IPS-NIHi7 (cell line): ENCODE results near the gene ULK1.
A peak's percentile ranks its signal among the peaks of the same experiment; 100 is the strongest.

Source experiments
- DNase-seq: peaks from one replicate; pipeline ENCODE4 v3.0.0; 2012; ENCODE audit warnings: mixed read lengths; ENCODE audit errors: extremely low spot score

The ULK1 gene

GRCh38 chr12:131908092-131909080 lies 14.0 kb downstream of the ULK1 start:
- no peak for DNase-seq

GRCh38 chr12:131909081-131909751 lies 14.8 kb downstream of the ULK1 start:
- DNase-seq = no peak

DNA sequence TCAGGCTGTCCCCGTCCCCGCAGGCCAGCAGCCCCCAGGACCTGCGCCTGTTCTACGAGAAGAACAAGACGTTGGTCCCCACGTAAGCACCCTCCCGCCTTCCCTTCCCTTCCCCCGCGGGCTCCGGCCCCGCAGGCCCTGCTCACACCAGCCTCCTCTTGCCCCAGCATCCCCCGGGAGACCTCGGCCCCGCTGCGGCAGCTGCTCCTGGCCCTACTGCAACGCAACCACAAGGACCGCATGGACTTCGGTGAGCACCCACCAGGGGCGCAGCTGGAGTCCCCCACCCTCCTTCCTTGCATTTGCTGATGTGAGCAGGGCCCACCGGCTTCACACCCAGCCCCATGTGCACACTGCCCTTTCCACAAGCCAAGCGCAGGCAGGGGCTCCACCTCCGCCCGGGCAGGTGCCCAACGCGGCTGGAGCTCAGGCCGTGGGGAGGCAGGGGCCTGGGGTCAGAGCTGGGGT lies 15.4 kb downstream of the ULK1 start:
- DNase-seq = no peak

DNA sequence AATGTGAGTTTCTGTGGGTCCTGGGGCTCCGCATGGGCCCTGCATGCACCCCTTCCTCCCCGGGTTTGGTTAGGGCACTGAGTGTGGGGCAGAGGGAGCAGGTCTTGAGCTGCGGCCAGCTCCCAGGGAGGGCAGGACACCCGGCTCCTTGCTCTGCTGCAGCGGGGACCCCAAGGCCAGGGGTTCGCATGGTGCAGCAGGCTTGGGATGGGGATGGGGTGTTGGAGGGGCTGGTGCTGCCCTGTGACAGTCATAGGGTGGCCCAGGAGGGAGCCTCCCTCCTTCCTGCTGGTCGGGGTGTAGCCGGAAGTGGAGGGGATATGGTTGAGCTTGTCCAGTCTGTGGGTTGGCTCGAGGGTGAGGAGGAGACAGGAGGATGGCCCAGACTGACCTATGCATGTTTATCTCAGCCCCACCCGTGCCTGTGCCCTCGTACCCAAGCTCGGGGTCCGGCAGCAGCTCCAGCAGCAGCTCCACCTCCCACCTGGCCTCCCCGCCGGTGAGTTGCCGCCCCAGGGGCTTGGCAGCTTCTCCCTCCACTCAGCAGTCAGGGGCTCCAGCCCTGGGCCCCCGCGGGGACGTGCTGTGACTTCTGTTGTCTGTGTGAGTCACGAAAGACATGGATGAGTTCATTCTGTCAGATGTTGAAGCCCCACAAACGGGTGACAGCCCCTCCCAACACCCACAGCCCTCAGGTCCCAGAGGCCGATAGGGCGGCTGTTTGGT lies 16.0 kb downstream of the ULK1 start:
- no peak for DNase-seq

GRCh38 chr12:131911028-131911650 lies 16.7 kb downstream of the ULK1 start:
- DNase-seq = no peak

GRCh38 chr12:131911851-131912477 lies 17.5 kb downstream of the ULK1 start:
- DNase-seq = no peak

GRCh38 chr12:131912518-131913274 lies 18.3 kb downstream of the ULK1 start:
- DNase-seq = peak; percentile 58

- no peak for DNase-seq
Observed at GRCh38 chr12:131913666-131914065, 19.2 kb downstream of the ULK1 start.

DNA sequence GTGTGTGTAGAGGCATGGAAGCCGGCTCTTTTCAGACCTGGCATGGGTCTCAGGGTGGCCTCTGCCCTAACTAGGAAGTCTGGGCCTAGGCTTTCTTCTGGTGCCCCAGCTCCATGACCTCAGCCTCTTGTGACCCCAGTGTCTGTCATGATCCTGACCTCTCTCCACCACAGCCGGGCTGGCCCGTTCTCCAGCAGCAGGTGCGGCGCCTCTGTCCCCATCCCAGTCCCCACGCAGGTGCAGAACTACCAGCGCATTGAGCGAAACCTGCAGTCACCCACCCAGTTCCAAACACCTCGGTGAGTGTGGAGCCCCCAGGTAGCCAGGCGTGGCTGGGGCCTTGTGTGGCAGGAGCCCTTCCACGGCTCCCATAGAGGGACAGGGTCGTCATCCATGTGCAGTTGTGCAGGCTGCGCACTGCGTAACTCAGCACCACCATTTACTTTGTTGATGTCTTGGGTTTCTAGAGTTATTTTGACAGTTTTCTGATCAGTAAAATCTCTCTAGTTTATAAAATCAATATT lies 19.8 kb downstream of the ULK1 start:
- no peak for DNase-seq

DNA sequence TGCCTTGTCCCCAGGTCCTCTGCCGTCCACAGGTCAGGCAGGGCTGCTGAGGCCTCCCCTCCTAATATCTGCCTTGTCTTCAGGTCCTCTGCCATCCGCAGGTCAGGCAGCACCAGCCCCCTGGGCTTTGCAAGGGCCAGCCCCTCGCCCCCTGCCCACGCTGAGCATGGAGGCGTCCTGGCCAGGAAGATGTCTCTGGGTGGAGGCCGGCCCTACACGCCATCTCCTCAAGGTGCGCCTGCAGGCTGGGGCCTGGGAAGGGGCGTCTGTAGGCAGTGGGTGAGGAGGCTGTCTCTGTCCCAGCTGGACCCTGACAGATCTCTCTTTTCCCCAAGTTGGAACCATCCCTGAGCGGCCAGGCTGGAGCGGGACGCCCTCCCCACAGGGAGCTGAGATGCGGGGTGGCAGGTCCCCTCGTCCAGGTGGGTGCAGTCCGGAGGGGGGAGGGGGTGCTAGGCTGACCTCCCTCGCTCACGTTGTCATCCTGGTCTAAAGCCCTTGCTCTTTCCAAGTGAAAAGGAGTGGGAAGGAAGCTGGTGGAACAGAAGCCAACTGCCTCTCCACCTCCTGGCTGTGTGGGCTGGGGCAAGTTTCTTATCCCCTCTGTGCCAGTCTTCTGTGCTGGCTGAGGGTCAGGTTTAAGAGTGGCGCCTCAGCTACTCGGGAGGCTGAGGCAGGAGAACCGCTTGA lies 20.7 kb downstream of the ULK1 start:
- no peak for DNase-seq

DNA sequence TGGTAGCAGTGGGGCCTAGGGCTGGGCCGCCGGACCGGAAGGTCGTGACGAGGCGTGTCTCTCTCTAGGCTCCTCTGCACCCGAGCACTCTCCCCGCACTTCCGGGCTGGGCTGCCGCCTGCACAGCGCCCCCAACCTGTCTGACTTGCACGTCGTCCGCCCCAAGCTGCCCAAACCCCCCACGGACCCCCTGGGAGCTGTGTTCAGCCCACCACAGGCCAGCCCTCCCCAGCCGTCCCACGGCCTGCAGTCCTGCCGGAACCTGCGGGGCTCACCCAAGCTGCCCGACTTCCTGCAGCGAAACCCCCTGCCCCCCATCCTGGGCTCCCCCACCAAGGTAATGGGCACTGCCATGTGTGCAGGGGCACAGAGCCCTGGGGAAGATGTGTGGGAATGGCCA lies 21.4 kb downstream of the ULK1 start:
- DNase-seq = no peak

GRCh38 chr12:131916306-131917138 lies 22.1 kb downstream of the ULK1 start:
- no peak for DNase-seq

DNA sequence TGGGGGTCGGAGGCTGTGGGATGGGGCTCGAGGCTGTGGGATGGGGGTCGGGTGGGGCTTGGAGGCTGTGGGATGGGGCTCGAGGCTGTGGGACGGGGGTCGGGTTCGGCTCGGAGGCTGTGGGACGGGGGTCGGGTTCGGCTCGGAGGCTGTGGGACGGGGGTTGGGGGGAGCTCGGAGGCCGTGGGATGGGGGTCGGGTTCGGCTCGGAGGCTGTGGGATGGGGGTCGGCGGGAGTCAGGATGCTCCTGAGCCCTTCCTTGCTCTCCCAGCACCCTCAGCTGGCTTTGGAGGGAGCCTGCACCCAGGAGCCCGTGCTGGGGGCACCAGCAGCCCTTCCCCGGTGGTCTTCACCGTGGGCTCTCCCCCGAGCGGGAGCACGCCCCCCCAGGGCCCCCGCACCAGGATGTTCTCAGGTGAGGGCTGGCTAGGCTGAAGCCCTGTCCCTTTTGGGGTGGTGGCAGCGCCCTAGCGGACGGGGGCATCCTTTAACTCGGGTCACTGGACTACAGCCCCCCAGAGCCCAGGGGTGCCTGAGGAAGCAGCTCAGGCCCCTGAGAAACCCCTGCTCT lies 22.8 kb downstream of the ULK1 start:
- DNase-seq = no peak

DNA sequence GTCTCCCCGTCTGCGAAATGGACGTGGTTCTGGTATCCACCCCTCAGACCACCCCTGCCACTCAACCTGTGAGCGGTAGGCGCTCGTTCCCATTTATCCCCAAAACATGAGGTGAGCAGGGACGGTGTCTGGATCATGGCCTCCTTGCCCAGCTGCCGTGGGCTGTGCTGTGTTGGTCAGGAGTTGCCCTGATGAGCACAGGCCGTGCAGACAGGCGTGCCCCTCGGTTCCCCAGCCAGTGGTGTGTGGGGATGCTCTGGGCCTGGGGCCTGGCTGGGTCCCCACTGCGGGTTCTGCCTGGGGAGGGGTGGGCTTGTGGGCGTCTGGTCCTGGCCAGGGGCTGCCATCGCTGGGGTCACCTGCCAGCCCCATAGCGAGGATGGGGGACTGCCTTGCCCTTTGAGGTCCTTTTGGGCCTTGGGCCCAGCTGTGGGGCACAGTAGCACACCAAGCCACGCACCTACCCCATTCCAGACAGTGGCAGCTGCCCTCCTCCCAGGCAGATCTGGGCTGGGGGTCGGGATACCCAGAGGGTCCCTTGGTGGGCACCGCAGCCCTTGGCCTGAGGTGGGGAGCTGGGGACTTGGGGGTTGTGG lies 23.4 kb downstream of the ULK1 start:
- no peak for DNase-seq

- no peak for DNase-seq
Observed at GRCh38 chr12:131918311-131919050, 24.1 kb downstream of the ULK1 start.

GRCh38 chr12:131919051-131919347 lies 24.6 kb downstream of the ULK1 start:
- DNase-seq = no peak

- no peak for DNase-seq
Observed at GRCh38 chr12:131919366-131920156, 25.1 kb downstream of the ULK1 start.
